H1 (cell line): ENCODE measurements around the gene TRIM71. TPM values are rescaled to one million over a fixed set of nuclear protein-coding genes. Genes with fewer than 3 reads are reported as not detected.

ENCODE experiments used
- CTCF ChIA-PET: fragments of 300-600 bp; sonication (Branson Sonifier 250); formaldehyde crosslinking; loops from one replicate; lab custom pipeline; 2021; ENCODE audit not compliant: partially characterized antibody; lab: Charles Lee
- POLR2A ChIA-PET: fragments of 300-600 bp; sonication (Branson Sonifier 250); formaldehyde crosslinking; loops from one replicate; lab custom pipeline; 2021; ENCODE audit warnings: inconsistent platforms; ENCODE audit not compliant: partially characterized antibody; lab: Charles Lee
- DNase-seq, 2 experiments: peaks; one replicate each; pipeline versions ENCODE4 v3.0.0 to v3.0.0-alpha.2; 2010 to 2022; ENCODE audit warnings: low spot score in 2 of 2, low read depth in 1 of 2, mixed read lengths in 1 of 2
- FAIRE-seq: peaks from 2 replicates; lab custom pipeline; 2011; peaks lifted over from hg19 to GRCh38; lab: Jason Lieb, UNC
- H2AFZ ChIP-seq: 2 replicates; pipeline ENCODE4 v1.8.1; 2012; ENCODE audit warnings: low read length, inconsistent platforms
- H2AK5ac ChIP-seq: 2 replicates; pipeline ENCODE4 v1.6.1; 2013; ENCODE audit warnings: low read depth, low read length
- H2BK120ac ChIP-seq: replicated peaks from 2 replicates; pipeline ENCODE3; 2013; ENCODE audit warnings: low read depth, low read length, inconsistent platforms
- H2BK12ac ChIP-seq: 2 replicates; pipeline ENCODE4 v1.6.1; 2013; ENCODE audit warnings: low read depth, low read length
- H2BK15ac ChIP-seq: 2 replicates; pipeline ENCODE4 v1.6.1; 2013; ENCODE audit warnings: low read length
- H2BK20ac ChIP-seq: 2 replicates; pipeline ENCODE4 v1.6.1; 2013; ENCODE audit warnings: low read length
- H2BK5ac ChIP-seq: 2 replicates; pipeline ENCODE4 v1.6.1; 2013; ENCODE audit warnings: low read depth, low read length
- H3K14ac ChIP-seq: 2 replicates; pipeline ENCODE4 v1.6.1; 2013; ENCODE audit warnings: inconsistent platforms; ENCODE audit not compliant: insufficient read length
- H3K18ac ChIP-seq: 2 replicates; pipeline ENCODE4 v1.6.1; 2013; ENCODE audit warnings: low read length; ENCODE audit errors: extremely low read depth
- H3K23ac ChIP-seq: 2 replicates; pipeline ENCODE4 v1.6.1; 2013; ENCODE audit warnings: inconsistent platforms; ENCODE audit not compliant: insufficient read length
- H3K23me2 ChIP-seq: 2 replicates; pipeline ENCODE4 v1.6.1; 2013; ENCODE audit warnings: low read depth, low read length
- H3K27ac ChIP-seq: 2 replicates; pipeline ENCODE4 v1.6.1; 2011; ENCODE audit warnings: low read depth, low read length, inconsistent platforms
- H3K27me3 ChIP-seq, 4 experiments: replicated peaks in 1 of 4; 1 replicate in 1 of 4; 2 replicates in 3 of 4; pipeline versions ENCODE4 v1.6.1 to v1.8.1; 2011 to 2013; ENCODE audit warnings: low read length in 3 of 4, mild to moderate bottlenecking in 3 of 4, inconsistent platforms in 2 of 4, mixed read lengths in 2 of 4, moderate library complexity in 1 of 4; ENCODE audit not compliant: control insufficient read depth in 3 of 4, insufficient read depth in 3 of 4; ENCODE audit errors: extremely low read depth in 1 of 4
- H3K36me3 ChIP-seq, 4 experiments: 2 replicates each; pipeline versions ENCODE4 v1.6.1 to v1.8.1; 2011 to 2013; ENCODE audit warnings: mild to moderate bottlenecking in 4 of 4, low read length in 3 of 4, moderate library complexity in 2 of 4, control low read depth in 1 of 4, inconsistent platforms in 1 of 4; ENCODE audit not compliant: insufficient read depth in 4 of 4, control insufficient read depth in 2 of 4
- H3K4ac ChIP-seq: replicated peaks from 2 replicates; pipeline ENCODE3; 2013; ENCODE audit warnings: low read length, low read depth, mixed read lengths, inconsistent platforms; ENCODE audit not compliant: insufficient read length
- H3K4me1 ChIP-seq, 4 experiments: replicated peaks in 1 of 4; 1 replicate in 1 of 4; 2 replicates in 3 of 4; pipeline versions ENCODE4 v1.6.1 to v1.8.1; 2011 to 2013; ENCODE audit warnings: low read length in 3 of 4, inconsistent platforms in 2 of 4, mixed read lengths in 1 of 4; ENCODE audit not compliant: insufficient read depth in 4 of 4, control insufficient read depth in 3 of 4
- H3K4me2 ChIP-seq, 2 experiments: 2 replicates each; pipeline versions ENCODE4 v1.6.1 to v1.8.1; 2011 to 2013; ENCODE audit warnings: low read depth in 2 of 2, low read length in 2 of 2, control low read depth in 1 of 2, inconsistent platforms in 1 of 2, mild to moderate bottlenecking in 1 of 2; ENCODE audit not compliant: insufficient read depth in 1 of 2
- H3K4me3 ChIP-seq, 4 experiments: fragments of 200-600, 300-600 bp in 1 of 4; sonication (generic), shearing (Covaris generic), sonication (Bioruptor Twin) in 1 of 4; 2 replicates each; pipeline versions ENCODE4 v1.5.1 to v1.8.1; 2011 to 2016; ENCODE audit warnings: low read length in 4 of 4, low read depth in 3 of 4, control low read depth in 2 of 4, inconsistent platforms in 2 of 4, mild to moderate bottlenecking in 2 of 4, mixed read lengths in 1 of 4, moderate library complexity in 1 of 4; ENCODE audit not compliant: insufficient read depth in 2 of 4; ENCODE audit errors: extremely low read depth in 1 of 4
- H3K56ac ChIP-seq: replicated peaks from 2 replicates; pipeline ENCODE3; 2013; ENCODE audit warnings: low read depth, mild to moderate bottlenecking, mixed read lengths, low read length, inconsistent platforms; ENCODE audit not compliant: insufficient read length
- H3K79me1 ChIP-seq: 2 replicates; pipeline ENCODE4 v1.6.1; 2013; ENCODE audit warnings: low read depth, low read length, control low read depth
- H3K79me2 ChIP-seq, 2 experiments: 2 replicates each; pipeline versions ENCODE4 v1.6.1 to v1.8.1; 2012 to 2013; ENCODE audit warnings: low read length in 2 of 2, mild to moderate bottlenecking in 2 of 2, inconsistent platforms in 1 of 2; ENCODE audit not compliant: insufficient read depth in 2 of 2, control insufficient read depth in 1 of 2
- H3K9ac ChIP-seq, 4 experiments: replicated peaks in 1 of 4; 1 replicate in 1 of 4; 2 replicates in 3 of 4; pipeline versions ENCODE4 v1.6.1 to v1.8.1; 2011 to 2013; ENCODE audit warnings: low read depth in 3 of 4, low read length in 3 of 4, control low read depth in 2 of 4, mild to moderate bottlenecking in 2 of 4, moderate library complexity in 2 of 4, inconsistent platforms in 1 of 4; ENCODE audit errors: extremely low read depth in 1 of 4
- H3K9me3 ChIP-seq, 2 experiments: 2 replicates each; pipeline versions ENCODE4 v1.6.1 to v1.8.1; 2012 to 2013; ENCODE audit warnings: mild to moderate bottlenecking in 2 of 2, moderate library complexity in 2 of 2, control low read depth in 1 of 2, inconsistent platforms in 1 of 2, low read depth in 1 of 2, low read length in 1 of 2, mixed read lengths in 1 of 2; ENCODE audit not compliant: insufficient read depth in 2 of 2
- H4K20me1 ChIP-seq, 2 experiments: replicated peaks in 1 of 2; 2 replicates each; pipeline versions ENCODE3 to v1.8.1; 2011 to 2013; ENCODE audit warnings: inconsistent platforms in 2 of 2, low read length in 2 of 2, mild to moderate bottlenecking in 1 of 2; ENCODE audit not compliant: insufficient read depth in 2 of 2, control insufficient read depth in 1 of 2
- H4K5ac ChIP-seq: 2 replicates; pipeline ENCODE4 v1.6.1; 2013; ENCODE audit warnings: low read length, low read depth, mixed read lengths, inconsistent platforms; ENCODE audit not compliant: insufficient read length
- H4K8ac ChIP-seq: 2 replicates; pipeline ENCODE4 v1.8.0; 2013; ENCODE audit warnings: mild to moderate bottlenecking, moderate library complexity, low read length, inconsistent platforms; ENCODE audit not compliant: insufficient read depth; ENCODE audit errors: extremely low read depth
- H4K91ac ChIP-seq: replicated peaks from 2 replicates; pipeline ENCODE3; 2013; ENCODE audit warnings: low read length, mixed read lengths, inconsistent platforms; ENCODE audit not compliant: insufficient read length
- ATF2 ChIP-seq: IDR thresholded peaks from 2 replicates; pipeline ENCODE4 v1.6.1; 2012; ENCODE audit warnings: low read length, inconsistent platforms
- ATF3 ChIP-seq: IDR thresholded peaks from 2 replicates; pipeline ENCODE4 v1.6.1; 2011; ENCODE audit warnings: low read depth, mild to moderate bottlenecking, low read length; ENCODE audit not compliant: insufficient read depth
- CTBP2 ChIP-seq: IDR thresholded peaks from 2 replicates; pipeline ENCODE4 v1.7.0; 2011; ENCODE audit warnings: borderline replicate concordance, mild to moderate bottlenecking, moderate library complexity, mixed read lengths, low read length; ENCODE audit not compliant: insufficient read depth, insufficient read length
- EP300 ChIP-seq, 2 experiments: IDR thresholded peaks; 1 replicate in 1 of 2; 2 replicates in 1 of 2; pipeline ENCODE4 v1.6.1; 2011 to 2012; ENCODE audit warnings: low read depth in 2 of 2, low read length in 2 of 2, mild to moderate bottlenecking in 2 of 2, borderline replicate concordance in 1 of 2, inconsistent platforms in 1 of 2, moderate library complexity in 1 of 2
- NRF1 ChIP-seq: IDR thresholded peaks from 2 replicates; pipeline ENCODE4 v1.6.1; 2011; ENCODE audit warnings: mild to moderate bottlenecking, low read depth, low read length, improper control_type of control experiment
- SP2 ChIP-seq: IDR thresholded peaks from 2 replicates; pipeline ENCODE4 v1.6.1; 2012; ENCODE audit warnings: mild to moderate bottlenecking, low read length, inconsistent platforms
- USF2 ChIP-seq: IDR thresholded peaks from 2 replicates; pipeline ENCODE4 v1.6.1; 2011; ENCODE audit warnings: low read length, improper control_type of control experiment
- WGBS, 2 experiments: shearing (Covaris generic) in 1 of 2; methylation state at CpG; one replicate each; pipeline versions ENCODE4 v1.1.6 to v1.1.7; 2013 to 2015; ENCODE audit warnings: low lambda C conversion rate in 2 of 2, mixed read lengths in 2 of 2, inconsistent platforms in 1 of 2, low coverage in 1 of 2, missing lambda C conversion rate in 1 of 2; ENCODE audit not compliant: insufficient replicate concordance in 2 of 2, insufficient coverage in 1 of 2, insufficient read length in 1 of 2; ENCODE audit errors: extremely low coverage in 1 of 2, missing lambda C conversion rate in 1 of 2; 5-methylcytosine and 5-hydroxymethylcytosine counted together
- polyA plus RNA-seq, 7 experiments: library from polyadenylated mRNA; depleted of rRNA in 3 of 7; stranded (reverse) in 5 of 7; unstranded in 2 of 7; fragments of >200 nt in 5 of 7; fragments of 200-250 nt in 2 of 7; gene quantifications; 1 replicate in 5 of 7; 2 replicates in 1 of 7; 4 replicates in 1 of 7; pipeline versions ENCODE4 v1.2.1 to v1.2.3, GENCODE V29; 2011 to 2013; ENCODE audit warnings: missing spikeins in 2 of 7, mixed read lengths in 2 of 7
- total RNA-seq: library from RNA; stranded (reverse); fragmentation: NEBNext Ultra II Directional; extraction: Animal tissue kit (Norgen Biotek cat#: 25700); gene quantifications from 2 replicates; pipeline ENCODE4 v1.2.1, GENCODE V29; 2021

Gene TRIM71
- total and polyA plus RNA-seq, 2 of the 8 experiments (the other 6 are each of a cell fraction or from before 2014, with no cell fraction given), result 53.7 to 293 TPM

GRCh38 chr3:32791833-32792232 lies 26.0 kb upstream of the TRIM71 start:
- Histone ChIP-seq H4K91ac (no peak overlapping the region), H3K9me3 (no peaks in the 10 kb centered on the region; a peak in 1 of 4 replicates), H2AK5ac (no peak overlapping the region), H4K20me1 (peaks cover 0 to 2% of the 10 kb centered on the region in 2 experiments), H3K23ac (no peak overlapping the region), H2BK20ac (no peak overlapping the region), H3K27me3 (no peaks in the 10 kb centered on the region), H3K79me1 (peaks cover 3% of the 10 kb centered on the region; the same call in 1 of the 2 replicates), H3K4me3 (no peak overlapping the region), H3K36me3 (peaks cover 0 to 12% (median 0%) of the 10 kb centered on the region in 4 experiments; a peak in 1 of 8 replicates), H3K4me1 (peaks cover 0 to 3% (median under 1%) of the 10 kb centered on the region in 4 experiments; a peak in 3 of 7 replicates), H2BK5ac (no peak overlapping the region), H3K79me2 (peaks cover 0 to 4% of the 10 kb centered on the region in 2 experiments; a peak in 2 of 4 replicates), H2AFZ (no peak overlapping the region), H3K9ac (no peak overlapping the region), H2BK15ac (no peak overlapping the region), H4K5ac (no peak overlapping the region), H3K56ac (no peak overlapping the region), H3K27ac (no peak overlapping the region), H3K18ac (no peak overlapping the region), H3K14ac (no peak overlapping the region), H3K23me2 (no peaks in the 10 kb centered on the region), H3K4me2 (no peak overlapping the region), H2BK12ac (no peak overlapping the region), H3K4ac (no peak overlapping the region), H4K8ac (no peak overlapping the region), H2BK120ac (no peak overlapping the region)
- POLR2A ChIA-PET, result interaction anchor here (0.7 to 7.5 kb wide), 8 partner anchors 10 to 81 kb away, joined by 3 to 74 read pairs (median 4); no protein-coding TSS in a partner anchor
- no peak for FAIRE-seq
- CTCF ChIA-PET, result interaction anchor here (0.9 to 1.6 kb wide), 6 partner anchors 10 to 72 kb away, joined by 3 to 11 read pairs (median 3); no protein-coding TSS in a partner anchor
- WGBS, 2 experiments, result 93% methylated on average over 3 of the region's 3 CpGs; no CpG with 5 or more reads in 1 of the 2 experiments
- DNase-seq, result no peak
- TF ChIP-seq USF2, result no peak
- TF ChIP-seq EP300 (IDR thresholded peaks at IDR 0.05; ENCODE audit: borderline replicate concordance in 1 of 2, low read depth in 2 of 2, low read length in 2 of 2), result no peak
- no peak for TF ChIP-seq CTBP2
- TF ChIP-seq ATF3, result no peak
- TF ChIP-seq ATF2, result no peak
- no peak for TF ChIP-seq NRF1
- TF ChIP-seq SP2, result no peak
